ENCODE results near the gene CEP164.

DNA sequence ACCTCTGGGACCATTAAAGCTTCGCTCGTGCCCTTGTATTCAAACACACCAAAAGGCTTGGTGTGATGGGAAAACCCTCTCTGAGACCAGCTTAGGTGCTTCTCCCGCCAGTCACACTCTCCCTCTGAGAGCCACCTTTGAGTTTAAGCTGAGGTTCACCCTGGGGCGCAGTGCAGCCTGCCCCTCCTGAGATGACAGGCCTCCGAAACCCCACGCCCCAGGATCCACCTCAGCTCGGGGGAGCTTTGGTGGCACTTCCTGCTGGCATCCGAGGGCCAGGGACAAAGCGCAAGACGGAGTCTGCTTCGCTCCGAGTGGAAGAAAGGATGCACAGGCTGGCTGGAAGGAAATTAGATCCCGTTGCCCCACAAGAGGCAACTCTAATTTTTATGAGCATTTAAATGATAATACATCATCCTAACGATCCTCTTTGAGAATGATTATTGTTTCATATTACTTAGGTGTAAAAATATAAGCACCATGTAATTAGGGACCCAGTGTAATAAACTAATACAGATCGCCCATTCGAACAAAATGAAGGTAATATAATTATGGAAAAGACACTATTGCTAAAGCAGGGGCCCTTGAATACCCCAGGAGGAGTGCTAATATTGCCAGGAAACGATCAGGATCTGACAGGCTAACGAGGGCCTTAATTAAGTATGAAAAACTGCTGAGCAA is 134.7 kb downstream of the CEP164 start:
- no peak for TF ChIP-seq REST (IDR thresholded peaks at IDR 0.05; ENCODE audit: insufficient read depth in 1 of 2, low read depth in 2 of 2, low read length in 2 of 2)
- TF ChIP-seq SIN3A (IDR thresholded peaks at IDR 0.05; ENCODE audit: borderline replicate concordance, insufficient read depth, low read length) = no peak
